Upper lobe of left lung (tissue), 4 donors: ENCODE results near the gene HMGXB3.

Source experiments
- EP300 ChIP-seq, 4 donors: sonication (generic); formaldehyde crosslinking; IDR thresholded peaks; one replicate each; pipeline ENCODE4 v1.5.1; 2017; ENCODE audit warnings: antibody characterized with exemption in 4 of 4, control low read depth in 2 of 4
- POLR2A ChIP-seq, 4 donors: fragments of 450-650 bp; IDR thresholded peaks; one replicate each; pipeline ENCODE4 v1.5.1; 2016 to 2017; ENCODE audit warnings: antibody characterized with exemption in 4 of 4, mild to moderate bottlenecking in 2 of 4
- POLR2AphosphoS5 ChIP-seq, 2 donors: sonication (generic); formaldehyde crosslinking; IDR thresholded peaks; one replicate each; pipeline ENCODE4 v1.5.1; 2017; ENCODE audit warnings: antibody characterized with exemption in 2 of 2

GRCh38 chr5:150024346-150024984 is 23.9 kb downstream of the HMGXB3 start:
- TF ChIP-seq POLR2A (IDR thresholded peaks at IDR 0.05) = no peak
- peak in 1 of 4 donors; percentile 10 for TF ChIP-seq EP300 (IDR thresholded peaks at IDR 0.05)
- TF ChIP-seq POLR2AphosphoS5 (IDR thresholded peaks at IDR 0.05) = no peak
